HG02610 (cell line): Measurements from ENCODE around the gene TOM1L2.

Experiments
- ATAC-seq: cut with Tn5 transposase; IDR thresholded peaks from one replicate; pipeline ENCODE4 v1.9.1; 2021; ENCODE audit warnings: mild to moderate bottlenecking, moderate library complexity; ENCODE audit not compliant: unreplicated experiment

The TOM1L2 gene

GRCh38 chr17:17880577-17881196 is 91.5 kb downstream of the TOM1L2 start:
- no peak for ATAC-seq

GRCh38 chr17:17877529-17878358 is 94.5 kb downstream of the TOM1L2 start:
- ATAC-seq, result no peak

GRCh38 chr17:17876959-17877528 is 95.2 kb downstream of the TOM1L2 start:
- ATAC-seq, result no peak

- no peak for ATAC-seq
These were observed 97.7 kb downstream of the TOM1L2 start for GRCh38 chr17:17874478-17874877.

- no peak for ATAC-seq
These were observed 98.7 kb downstream of the TOM1L2 start for GRCh38 chr17:17873450-17873991.

GRCh38 chr17:17872547-17873345 is 99.5 kb downstream of the TOM1L2 start:
- no peak for ATAC-seq

GRCh38 chr17:17871913-17872312 is 100.3 kb downstream of the TOM1L2 start:
- ATAC-seq, result no peak

GRCh38 chr17:17870247-17870646 is 102.0 kb downstream of the TOM1L2 start:
- ATAC-seq, result no peak

- ATAC-seq, result no peak
These were observed 103.3 kb downstream of the TOM1L2 start for GRCh38 chr17:17868641-17869522.

GRCh38 chr17:17866897-17867296 is 105.3 kb downstream of the TOM1L2 start:
- ATAC-seq, result no peak

- no peak for ATAC-seq
These were observed 105.8 kb downstream of the TOM1L2 start for GRCh38 chr17:17866425-17866824.

- no peak for ATAC-seq
These were observed 107.2 kb downstream of the TOM1L2 start for GRCh38 chr17:17865035-17865434.

- no peak for ATAC-seq
These were observed 111.5 kb downstream of the TOM1L2 start for GRCh38 chr17:17860766-17861107.

- ATAC-seq, result no peak
These were observed 112.1 kb downstream of the TOM1L2 start for GRCh38 chr17:17859909-17860765.

- no peak for ATAC-seq
These were observed 114.7 kb downstream of the TOM1L2 start for GRCh38 chr17:17857496-17857895.

- no peak for ATAC-seq
These were observed 115.8 kb downstream of the TOM1L2 start for GRCh38 chr17:17856386-17856785.

GRCh38 chr17:17855976-17856375 is 116.2 kb downstream of the TOM1L2 start:
- no peak for ATAC-seq

- peak; percentile 46 for ATAC-seq
These were observed 118.3 kb downstream of the TOM1L2 start for GRCh38 chr17:17853811-17854447.

GRCh38 chr17:17852930-17853329 is 119.3 kb downstream of the TOM1L2 start:
- ATAC-seq, result no peak
